ENCODE results near the gene DSCAML1.

GRCh38 chr11:117702946-117703598 lies 93.9 kb downstream of the DSCAML1 start:
- TF ChIP-seq CTCF (conservative IDR thresholded peaks at IDR 0.05; ENCODE audit: low read length) (no peak), EZH2phosphoT487 (IDR thresholded peaks at IDR 0.05; ENCODE audit: borderline replicate concordance, low read depth, low read length) (no peak)

Data from OCI-LY7 (cell line).